GM18951 (cell line): Measurements from ENCODE around the gene TRAF3IP1.
"Not testable (repeated sequence)": the region's sequence is repeated elsewhere in the genome, so short reads cannot be mapped to it uniquely, and the experiment has no call there.

Experiments used
- POLR2A ChIP-seq: IDR thresholded peaks from 4 replicates; pipeline ENCODE4 v1.6.1; 2011; ENCODE audit warnings: mild to moderate bottlenecking; ENCODE audit not compliant: insufficient read length, insufficient read depth; ENCODE audit errors: extremely low read depth
- in situ Hi-C: fragments of 300-500 bp; cut with MboI; formaldehyde crosslinking; loops from one replicate; pipeline ENCODE4 v1.12.0; 2022; ENCODE audit warnings: low sequenced_read_pairs, mixed read lengths, inconsistent platforms; ENCODE audit not compliant: unreplicated experiment

The TRAF3IP1 gene

GRCh38 chr2:238438856-238439849 is 118.8 kb downstream of the TRAF3IP1 start:
- in situ Hi-C loops = no loop called here
- TF ChIP-seq POLR2A = no peak

GRCh38 chr2:238439917-238440316 is 119.6 kb downstream of the TRAF3IP1 start:
- no peak for TF ChIP-seq POLR2A
- in situ Hi-C loops = no loop called here

- no peak for TF ChIP-seq POLR2A
- in situ Hi-C loops = no loop called here
Measured at GRCh38 chr2:238440331-238440730, 120.0 kb downstream of the TRAF3IP1 start.

GRCh38 chr2:238440767-238441166 is 120.4 kb downstream of the TRAF3IP1 start:
- no peak for TF ChIP-seq POLR2A
- in situ Hi-C loops = no loop called here

- in situ Hi-C loops = no loop called here
- TF ChIP-seq POLR2A = no peak
Measured at GRCh38 chr2:238441262-238442114, 121.2 kb downstream of the TRAF3IP1 start.

GRCh38 chr2:238442257-238442656 is 121.9 kb downstream of the TRAF3IP1 start:
- in situ Hi-C loops = not testable (repeated sequence)

- TF ChIP-seq POLR2A = no peak
- in situ Hi-C loops = no loop called here
Measured at GRCh38 chr2:238444242-238444641, 123.9 kb downstream of the TRAF3IP1 start.

- TF ChIP-seq POLR2A = no peak
- in situ Hi-C loops = no loop called here
Measured at GRCh38 chr2:238445409-238446190, 125.3 kb downstream of the TRAF3IP1 start.

GRCh38 chr2:238446371-238446770 is 126.1 kb downstream of the TRAF3IP1 start:
- in situ Hi-C loops = no loop called here
- no peak for TF ChIP-seq POLR2A

GRCh38 chr2:238448031-238448955 is 128.0 kb downstream of the TRAF3IP1 start:
- TF ChIP-seq POLR2A = no peak
- in situ Hi-C loops = no loop called here

GRCh38 chr2:238449241-238449640 is 128.9 kb downstream of the TRAF3IP1 start:
- TF ChIP-seq POLR2A = no peak
- in situ Hi-C loops = no loop called here

GRCh38 chr2:238449909-238450417 is 129.6 kb downstream of the TRAF3IP1 start:
- in situ Hi-C loops = no loop called here

More at GRCh38 chr2:238449909-238450417, 129.6 kb downstream of the TRAF3IP1 start:
- no peak for TF ChIP-seq POLR2A
